Measurements from ENCODE around the gene MICAL2.

DNA sequence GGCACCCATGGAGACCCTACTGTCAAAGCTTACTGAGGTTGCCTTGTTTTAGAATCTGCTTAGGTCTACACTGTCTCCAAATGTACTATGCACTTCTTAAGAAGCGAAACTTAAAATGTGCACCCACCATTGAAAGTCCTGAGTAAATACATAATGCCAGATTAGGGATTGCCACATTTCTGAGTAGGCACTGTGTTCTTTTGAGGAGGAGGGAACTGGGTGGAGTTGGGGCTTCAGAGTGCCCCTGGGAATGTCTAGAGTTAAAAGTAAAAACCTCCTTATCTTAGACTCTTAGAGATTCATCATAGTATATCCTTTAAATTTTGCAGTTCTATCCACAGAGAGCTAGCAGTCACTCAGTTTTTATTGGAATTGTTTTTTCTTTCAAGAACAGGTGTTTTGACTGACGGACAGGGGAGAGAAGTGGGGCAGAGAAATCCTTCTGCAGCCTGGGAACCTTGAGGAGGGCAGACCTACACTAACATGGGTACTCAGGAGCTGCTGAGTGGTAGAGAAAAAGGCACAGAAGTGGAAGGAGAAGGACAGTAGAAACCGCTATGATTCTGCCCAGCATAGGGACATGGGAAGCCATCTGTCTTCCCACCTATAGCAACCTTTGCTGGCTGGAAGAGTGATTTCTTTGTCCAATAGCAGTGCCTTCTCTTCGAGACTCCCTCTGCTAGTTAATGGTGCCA lies 33.4 kb upstream of the MICAL2 start:
- TF ChIP-seq CREB1 (IDR thresholded peaks at IDR 0.05; ENCODE audit: low read depth) (no peak), CEBPB (IDR thresholded peaks at IDR 0.05) (no peak), YY1 (IDR thresholded peaks at IDR 0.05; ENCODE audit: low read depth) (no peak), EGR1 (IDR thresholded peaks at IDR 0.05) (no peak)
- TF ChIP-seq, protein P1, sequence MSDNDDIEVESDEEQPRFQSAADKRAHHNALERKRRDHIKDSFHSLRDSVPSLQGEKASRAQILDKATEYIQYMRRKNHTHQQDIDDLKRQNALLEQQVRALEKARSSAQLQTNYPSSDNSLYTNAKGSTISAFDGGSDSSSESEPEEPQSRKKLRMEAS (IDR thresholded peaks at IDR 0.05), result no peak
- TF ChIP-seq, protein P2, sequence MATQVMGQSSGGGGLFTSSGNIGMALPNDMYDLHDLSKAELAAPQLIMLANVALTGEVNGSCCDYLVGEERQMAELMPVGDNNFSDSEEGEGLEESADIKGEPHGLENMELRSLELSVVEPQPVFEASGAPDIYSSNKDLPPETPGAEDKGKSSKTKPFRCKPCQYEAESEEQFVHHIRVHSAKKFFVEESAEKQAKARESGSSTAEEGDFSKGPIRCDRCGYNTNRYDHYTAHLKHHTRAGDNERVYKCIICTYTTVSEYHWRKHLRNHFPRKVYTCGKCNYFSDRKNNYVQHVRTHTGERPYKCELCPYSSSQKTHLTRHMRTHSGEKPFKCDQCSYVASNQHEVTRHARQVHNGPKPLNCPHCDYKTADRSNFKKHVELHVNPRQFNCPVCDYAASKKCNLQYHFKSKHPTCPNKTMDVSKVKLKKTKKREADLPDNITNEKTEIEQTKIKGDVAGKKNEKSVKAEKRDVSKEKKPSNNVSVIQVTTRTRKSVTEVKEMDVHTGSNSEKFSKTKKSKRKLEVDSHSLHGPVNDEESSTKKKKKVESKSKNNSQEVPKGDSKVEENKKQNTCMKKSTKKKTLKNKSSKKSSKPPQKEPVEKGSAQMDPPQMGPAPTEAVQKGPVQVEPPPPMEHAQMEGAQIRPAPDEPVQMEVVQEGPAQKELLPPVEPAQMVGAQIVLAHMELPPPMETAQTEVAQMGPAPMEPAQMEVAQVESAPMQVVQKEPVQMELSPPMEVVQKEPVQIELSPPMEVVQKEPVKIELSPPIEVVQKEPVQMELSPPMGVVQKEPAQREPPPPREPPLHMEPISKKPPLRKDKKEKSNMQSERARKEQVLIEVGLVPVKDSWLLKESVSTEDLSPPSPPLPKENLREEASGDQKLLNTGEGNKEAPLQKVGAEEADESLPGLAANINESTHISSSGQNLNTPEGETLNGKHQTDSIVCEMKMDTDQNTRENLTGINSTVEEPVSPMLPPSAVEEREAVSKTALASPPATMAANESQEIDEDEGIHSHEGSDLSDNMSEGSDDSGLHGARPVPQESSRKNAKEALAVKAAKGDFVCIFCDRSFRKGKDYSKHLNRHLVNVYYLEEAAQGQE (IDR thresholded peaks at IDR 0.05; ENCODE audit: low read depth), result no peak
- TF ChIP-seq, protein P3, sequence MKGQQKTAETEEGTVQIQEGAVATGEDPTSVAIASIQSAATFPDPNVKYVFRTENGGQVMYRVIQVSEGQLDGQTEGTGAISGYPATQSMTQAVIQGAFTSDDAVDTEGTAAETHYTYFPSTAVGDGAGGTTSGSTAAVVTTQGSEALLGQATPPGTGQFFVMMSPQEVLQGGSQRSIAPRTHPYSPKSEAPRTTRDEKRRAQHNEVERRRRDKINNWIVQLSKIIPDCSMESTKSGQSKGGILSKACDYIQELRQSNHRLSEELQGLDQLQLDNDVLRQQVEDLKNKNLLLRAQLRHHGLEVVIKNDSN (IDR thresholded peaks at IDR 0.05), result no peak

Data from Ishikawa (cell line).